Measurements from ENCODE around the gene MOB2.

GRCh38 chr11:1449490-1450243 lies 36.9 kb downstream of the MOB2 start:
- TF ChIP-seq CTCF (conservative IDR thresholded peaks at IDR 0.05 in 1 of 2, IDR thresholded peaks at IDR 0.05 in 1 of 2; ENCODE audit: low read depth in 1 of 2, low read length in 2 of 2) (no peak), EZH2 (IDR thresholded peaks at IDR 0.05; ENCODE audit: low read length, missing control alignments) (no peak)
